OCI-M2 (cell line): ENCODE results near the gene SLCO2B1.

Experiments
- DNase-seq: peaks from one replicate; lab custom pipeline; 2025; ENCODE audit not compliant: unreplicated experiment; lab: John Stamatoyannopoulos, UW

SLCO2B1 gene

DNA sequence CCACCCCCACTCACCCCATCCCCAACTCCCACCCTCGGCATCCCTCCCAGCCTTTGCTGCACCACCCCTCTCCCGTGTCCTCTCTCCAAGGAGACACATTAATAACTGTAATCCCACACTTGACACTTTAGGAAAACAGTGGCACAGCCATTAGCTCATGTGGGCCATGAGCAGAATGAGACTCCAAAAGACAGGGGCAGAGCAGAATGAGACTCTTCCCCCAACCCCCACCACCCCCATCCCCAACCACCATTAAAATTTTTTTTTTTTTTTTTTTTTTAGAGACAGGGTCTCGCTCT lies 6.2 kb upstream of the SLCO2B1 start:
- no peak for DNase-seq

GRCh38 chr11:75145196-75145971 lies 5.5 kb upstream of the SLCO2B1 start:
- DNase-seq, result no peak

GRCh38 chr11:75145972-75146519 lies 4.9 kb upstream of the SLCO2B1 start:
- DNase-seq, result no peak

GRCh38 chr11:75146711-75147110 lies 4.2 kb upstream of the SLCO2B1 start:
- no peak for DNase-seq

DNA sequence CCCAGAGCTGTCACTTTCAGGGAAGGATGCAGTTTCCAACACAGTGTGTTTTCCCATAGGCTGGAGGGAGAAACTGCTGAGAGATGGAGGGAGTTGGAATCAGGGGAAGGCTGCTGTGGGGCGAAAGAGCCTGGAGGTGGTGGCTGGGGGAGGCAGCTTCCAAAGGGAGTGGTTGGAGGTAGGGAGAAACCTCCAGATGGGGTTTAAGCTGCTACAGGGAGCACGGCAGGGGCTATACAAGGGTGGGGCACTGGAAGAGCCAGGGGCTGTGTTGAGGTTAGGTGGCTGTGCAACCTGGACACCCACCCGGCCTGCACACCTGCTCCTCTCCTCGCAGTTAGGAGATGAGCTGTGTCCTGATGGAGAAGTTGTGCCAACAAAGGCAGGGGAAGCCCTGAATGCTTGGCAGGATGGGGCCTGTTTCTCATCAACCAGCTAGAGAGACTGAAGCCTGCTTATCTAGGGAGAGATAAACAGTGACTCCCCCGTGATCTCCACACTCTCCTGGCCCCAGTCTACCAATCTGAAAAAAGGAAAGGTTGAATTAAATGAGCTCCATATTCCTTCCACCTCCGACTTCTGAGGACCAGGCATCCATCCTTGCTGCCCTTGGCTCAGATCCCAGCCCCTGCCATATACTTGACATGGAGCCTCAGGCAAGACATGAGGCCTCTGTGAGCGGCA lies 3.6 kb upstream of the SLCO2B1 start:
- DNase-seq, result no peak

GRCh38 chr11:75147875-75148263 lies 3.0 kb upstream of the SLCO2B1 start:
- DNase-seq, result no peak

GRCh38 chr11:75148436-75148983 lies 2.4 kb upstream of the SLCO2B1 start:
- DNase-seq, result no peak

- no peak for DNase-seq
Observed at GRCh38 chr11:75149766-75150465, 991 bp upstream of the SLCO2B1 start.

GRCh38 chr11:75151346-75152047 lies 590 bp downstream of the SLCO2B1 start:
- no peak for DNase-seq

DNA sequence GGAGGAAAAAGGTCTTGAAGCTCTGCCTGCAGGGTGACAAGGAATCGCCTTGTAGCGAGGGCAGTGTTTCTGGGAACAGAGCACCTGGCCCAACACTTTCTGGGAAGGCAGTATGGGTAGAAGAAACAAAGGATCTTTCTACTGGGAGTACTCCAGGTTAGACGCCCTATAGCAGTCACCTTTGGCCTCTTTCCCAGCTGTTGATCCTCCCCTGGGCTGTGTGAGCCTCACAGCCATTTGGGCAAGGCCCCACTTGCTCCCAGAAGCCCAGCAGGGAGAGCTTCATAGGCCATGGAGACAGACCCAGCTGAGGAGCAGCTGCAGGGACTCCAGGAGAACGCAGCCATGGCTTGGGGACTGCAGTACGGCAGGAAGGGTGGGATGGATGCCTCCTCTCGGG lies 1.2 kb downstream of the SLCO2B1 start:
- no peak for DNase-seq

DNA sequence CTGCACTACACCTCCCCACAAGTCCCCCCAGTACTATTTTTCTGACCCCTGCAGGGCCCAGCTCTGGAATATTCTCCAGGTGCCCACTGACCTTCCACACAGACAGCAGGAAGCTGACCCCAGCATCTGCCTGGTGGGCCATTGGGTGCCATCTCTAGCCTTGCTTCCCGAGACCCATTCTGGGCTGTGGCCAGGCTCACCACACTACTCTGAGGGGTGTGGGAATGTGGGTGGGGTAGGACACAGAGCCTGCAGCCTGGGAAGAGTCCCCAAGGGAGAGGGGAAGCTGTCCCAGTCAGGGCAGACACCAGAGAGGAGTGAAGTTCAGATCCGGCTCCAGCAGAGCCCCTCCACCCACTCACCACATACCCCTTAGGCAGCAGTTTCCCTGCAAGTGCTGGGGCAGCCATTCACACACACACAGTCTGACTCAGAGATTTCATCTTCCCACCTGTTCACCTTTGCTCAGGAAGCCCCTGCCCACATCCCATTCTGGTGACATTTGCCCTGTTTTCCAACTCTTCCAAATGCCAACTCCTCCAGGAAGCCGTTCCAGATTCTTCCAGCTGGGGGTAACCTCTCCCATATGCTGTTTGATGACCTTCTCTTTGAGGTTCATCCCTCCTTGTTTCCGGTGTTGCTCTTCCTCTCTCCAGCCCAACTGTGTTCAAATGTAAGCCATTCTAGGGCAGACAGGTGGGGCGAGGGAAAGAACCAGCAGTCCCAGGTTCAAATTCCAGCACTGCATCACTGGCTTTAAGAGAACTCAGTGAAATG lies 1.9 kb downstream of the SLCO2B1 start:
- DNase-seq, result no peak

- no peak for DNase-seq
Observed at GRCh38 chr11:75154646-75155569, 4.0 kb downstream of the SLCO2B1 start.

DNA sequence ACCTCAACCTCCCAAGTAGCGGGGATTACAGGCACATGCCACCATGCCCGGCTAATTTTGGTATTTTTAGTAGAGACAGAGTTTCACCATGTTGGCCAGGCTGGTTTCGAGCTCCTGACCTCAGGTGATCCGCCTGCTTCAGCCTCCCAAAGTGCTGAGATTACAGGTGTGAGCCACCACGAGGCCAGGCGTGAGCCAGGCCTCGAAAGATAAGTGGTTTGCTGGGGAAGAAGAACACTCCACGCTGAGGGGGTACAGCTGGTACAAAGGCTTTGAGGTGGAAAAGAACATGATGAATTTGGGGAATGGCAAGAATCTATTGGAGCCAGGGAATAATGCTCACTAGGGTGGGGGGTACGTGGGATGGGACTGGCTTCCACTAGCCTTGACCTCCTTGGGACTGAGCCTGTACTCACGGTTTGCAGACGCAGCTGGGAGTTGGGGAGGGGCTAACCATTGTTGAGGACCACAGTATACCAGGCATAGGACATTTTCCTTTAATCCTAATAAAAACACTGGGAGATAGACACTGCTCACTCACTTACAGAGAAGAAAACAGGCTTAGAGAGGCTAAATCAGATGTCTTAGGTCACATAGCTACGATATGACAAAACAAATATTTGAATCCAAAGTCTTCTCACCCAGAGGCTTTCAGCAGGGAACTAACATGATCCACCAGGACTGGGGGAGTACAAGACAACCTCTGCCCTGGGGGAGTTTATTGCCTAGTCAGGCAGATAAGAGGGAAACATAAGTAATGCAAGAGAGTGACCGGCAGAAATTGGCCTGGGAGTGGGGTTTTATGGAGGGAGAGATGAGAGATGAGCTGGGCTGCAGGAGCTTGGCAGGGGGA lies 4.9 kb downstream of the SLCO2B1 start:
- DNase-seq, result no peak

GRCh38 chr11:75158241-75158640 lies 7.3 kb downstream of the SLCO2B1 start:
- DNase-seq, result no peak

DNA sequence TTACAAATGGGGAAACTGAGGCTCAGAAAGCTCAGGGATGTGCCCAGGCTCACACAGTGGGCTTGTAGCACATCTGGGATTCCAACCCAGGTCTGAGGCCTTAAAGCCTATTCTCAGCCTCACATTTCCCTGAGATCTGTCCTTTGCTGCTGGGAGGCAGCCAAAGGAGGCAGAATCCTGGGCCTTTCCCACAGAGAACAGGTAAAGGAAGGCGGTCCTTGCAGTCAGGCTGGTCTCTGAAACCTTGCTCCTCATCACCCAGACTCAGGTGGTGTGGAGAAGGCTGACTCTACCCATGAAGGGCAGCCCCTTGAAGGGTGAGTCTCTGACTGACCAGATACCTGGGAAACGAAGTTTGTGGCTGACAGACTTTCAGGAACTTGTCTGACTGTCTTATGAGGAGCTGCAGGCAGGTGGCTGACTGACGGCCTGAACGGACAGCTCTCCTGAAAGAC lies 7.8 kb downstream of the SLCO2B1 start:
- no peak for DNase-seq

- no peak for DNase-seq
Observed at GRCh38 chr11:75159151-75159953, 8.4 kb downstream of the SLCO2B1 start.

- no peak for DNase-seq
Observed at GRCh38 chr11:75160220-75160757, 9.4 kb downstream of the SLCO2B1 start.
